NCI-H460 (cell line): ENCODE results near the gene EDARADD. TPM values are rescaled to one million over a fixed set of nuclear protein-coding genes. Genes with fewer than 3 reads are reported as not detected.
"Not testable (repeated sequence)": the region's sequence is repeated elsewhere in the genome, so short reads cannot be mapped to it uniquely, and the experiment has no call there.

Source experiments
- DNase-seq: peaks from one replicate; pipeline ENCODE4 v3.0.0-alpha.2; 2016; ENCODE audit warnings: low read depth; ENCODE audit errors: extremely low read depth
- total RNA-seq: library from RNA; depleted of rRNA; stranded (reverse); fragments of >200 nt; shearing (Covaris generic); gene quantifications from 2 replicates; pipeline ENCODE4 v1.2.3, GENCODE V29; 2014

Gene EDARADD
- total RNA-seq, 1 experiment from 2014 or later: 0.52 TPM

GRCh38 chr1:236480758-236481436, 86.8 kb downstream of the EDARADD start:
- DNase-seq: no peak

DNA sequence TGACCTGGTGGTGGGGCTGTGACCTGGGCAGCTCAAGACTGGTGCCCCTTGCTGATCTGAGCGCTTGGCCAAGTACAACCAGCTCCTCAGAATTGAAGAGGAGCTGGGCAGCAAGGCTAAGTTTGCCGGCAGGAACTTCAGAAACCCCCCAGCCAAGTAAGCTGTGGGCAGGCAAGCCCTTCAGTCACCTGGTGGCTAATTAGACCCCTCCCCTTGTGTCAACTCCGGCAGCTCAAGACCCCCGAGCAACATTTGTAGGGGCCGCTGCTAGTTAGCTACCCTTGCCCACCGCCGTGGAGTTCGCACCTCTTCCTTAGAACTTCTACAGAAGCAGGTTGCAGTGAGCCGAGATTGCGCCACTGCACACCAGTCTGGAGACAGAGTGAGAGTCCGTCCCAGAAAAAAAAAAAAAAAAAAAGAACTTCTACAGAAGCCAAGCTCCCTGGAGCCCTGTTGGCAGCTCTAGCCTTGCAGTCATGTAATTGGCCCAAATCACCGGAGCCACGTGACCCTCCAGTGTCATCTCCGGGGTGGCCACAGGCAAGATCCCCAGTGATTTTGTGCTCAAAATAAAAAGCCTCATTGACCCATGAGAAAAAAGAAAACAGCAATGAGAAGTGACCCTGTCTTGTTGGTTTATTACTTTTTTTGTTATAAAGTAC, 90.4 kb downstream of the EDARADD start:
- DNase-seq: no peak

- DNase-seq: no peak
Measured at GRCh38 chr1:236486356-236487002, 92.4 kb downstream of the EDARADD start.

- not testable (repeated sequence) for DNase-seq
Measured at GRCh38 chr1:236489161-236489560, 95.1 kb downstream of the EDARADD start.

- DNase-seq: peak; percentile 65
Measured at GRCh38 chr1:236489710-236490377, 95.8 kb downstream of the EDARADD start.

DNA sequence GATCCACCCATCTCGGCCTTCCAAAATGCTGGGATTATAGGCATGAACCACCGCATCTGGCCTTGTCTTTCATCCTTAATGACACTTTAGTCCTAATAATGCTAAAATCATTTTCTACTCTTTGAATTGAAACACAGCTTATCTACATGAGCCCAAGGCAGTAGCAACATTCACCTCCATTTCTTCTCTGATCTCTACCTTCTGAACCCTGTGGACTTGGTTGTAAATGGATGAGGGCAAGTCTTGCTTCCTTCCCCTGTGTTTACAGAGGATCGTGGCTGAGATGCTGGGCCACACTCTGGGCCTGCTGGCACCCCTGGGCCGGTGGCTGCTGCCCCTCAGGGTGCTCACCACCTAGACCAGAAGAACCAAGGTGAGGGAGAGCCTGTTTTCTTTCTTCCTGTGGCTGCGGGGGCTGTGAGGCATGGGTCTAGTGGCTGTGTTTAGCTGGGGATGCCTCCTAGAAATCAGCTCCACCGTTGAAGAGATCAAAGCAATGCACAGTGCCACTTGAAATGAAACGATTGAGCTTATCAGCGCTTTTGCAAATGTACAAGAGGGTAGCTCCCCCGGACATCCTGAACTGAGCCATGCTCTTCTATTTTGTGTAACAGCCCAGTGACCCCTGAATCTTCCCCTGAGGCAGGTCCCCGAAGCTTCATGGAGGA, 97.5 kb downstream of the EDARADD start:
- no peak for DNase-seq

- DNase-seq: no peak
Measured at GRCh38 chr1:236492378-236492777, 98.3 kb downstream of the EDARADD start.

- DNase-seq: no peak
Measured at GRCh38 chr1:236494082-236494481, 100.0 kb downstream of the EDARADD start.

DNA sequence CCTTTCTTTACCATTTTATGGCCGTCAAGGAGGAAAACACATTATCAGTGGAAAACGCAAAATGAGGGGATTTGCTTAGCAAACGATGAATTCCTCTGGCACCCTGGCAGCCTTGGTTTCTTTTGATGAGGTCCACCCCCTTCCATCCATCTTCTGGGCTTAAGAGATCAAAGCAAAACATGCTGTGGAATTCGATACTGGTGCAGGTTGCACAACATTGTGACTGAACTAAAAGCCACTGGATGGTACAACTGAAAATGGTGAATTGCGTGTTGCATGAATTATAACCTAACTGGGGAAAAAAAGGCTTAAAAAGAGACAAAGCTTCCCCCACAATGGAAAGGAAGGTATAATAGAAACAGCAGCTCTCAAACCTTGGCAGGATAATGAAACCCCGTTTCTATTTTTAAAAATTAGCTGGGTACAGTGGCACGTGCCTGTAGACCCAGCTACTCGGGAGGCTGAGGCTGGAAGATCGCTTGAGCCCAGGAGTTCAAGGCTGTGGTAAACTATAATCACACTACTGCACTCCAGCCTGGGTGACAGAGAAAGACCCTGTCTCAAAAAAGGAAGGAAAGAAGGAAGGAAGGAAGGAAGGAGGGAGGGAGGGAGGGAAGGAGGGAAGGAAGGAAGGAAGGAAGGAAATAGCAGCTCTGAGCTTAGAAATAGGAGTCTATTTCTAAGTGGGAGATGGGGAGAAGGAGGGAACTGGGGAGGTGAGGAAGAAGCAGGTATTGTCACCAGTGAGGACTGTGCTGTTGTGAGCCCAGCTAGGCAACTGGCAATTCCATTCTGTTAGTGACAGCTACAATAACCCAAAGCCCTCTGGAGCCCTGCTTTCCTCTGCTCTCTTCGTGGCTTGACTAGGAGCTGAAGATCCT, 100.7 kb downstream of the EDARADD start:
- no peak for DNase-seq

DNA sequence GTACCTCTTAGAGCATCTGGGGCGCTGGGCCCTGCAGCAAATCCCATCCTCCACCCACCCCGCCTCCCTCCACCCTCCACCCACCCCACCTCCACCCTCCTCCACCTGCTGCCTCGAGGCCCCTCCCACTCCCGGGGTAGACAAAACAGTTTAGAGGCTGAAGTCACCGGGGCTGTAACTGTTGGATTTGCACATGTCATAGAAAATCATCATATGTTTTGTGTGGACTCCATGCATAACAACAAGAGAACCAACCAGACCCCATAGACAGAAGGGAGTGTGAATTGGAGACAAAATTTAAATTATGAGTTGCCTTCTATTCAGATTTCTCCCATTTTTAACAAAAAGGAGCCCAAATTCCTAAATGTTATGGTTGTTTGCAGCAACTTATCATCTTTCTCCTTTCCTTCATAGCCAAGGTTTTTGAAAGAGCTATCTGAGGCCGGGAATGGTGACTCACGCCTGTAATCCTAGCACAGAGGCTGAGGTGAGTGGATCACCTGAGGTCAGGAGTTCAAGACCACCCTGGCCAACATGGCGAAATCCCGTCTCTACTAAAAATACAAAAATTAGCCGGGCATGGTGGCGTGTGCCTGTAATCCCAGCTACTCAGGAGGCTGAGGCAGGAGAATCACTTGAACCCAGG, 101.5 kb downstream of the EDARADD start:
- no peak for DNase-seq

- no peak for DNase-seq
Measured at GRCh38 chr1:236497908-236498307, 103.8 kb downstream of the EDARADD start.

DNA sequence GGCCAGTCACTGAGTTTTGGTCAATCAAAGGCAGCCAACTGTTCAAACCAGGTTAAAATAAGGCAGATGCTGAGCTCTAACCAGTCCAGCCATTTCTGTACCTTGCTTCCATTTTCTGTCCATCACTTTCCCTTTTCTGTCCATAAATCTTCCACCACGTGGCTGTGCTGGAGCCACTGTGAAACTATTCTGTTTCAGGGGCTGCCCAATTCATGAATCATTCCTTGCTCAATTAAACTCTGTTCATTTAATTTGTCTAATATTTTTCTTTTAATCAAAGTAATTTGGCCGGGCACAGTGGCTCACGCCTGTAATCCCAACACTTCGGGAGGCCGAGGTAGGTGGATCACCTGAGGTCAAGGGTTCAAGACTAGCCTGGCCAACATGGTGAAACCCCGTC, 107.0 kb downstream of the EDARADD start:
- no peak for DNase-seq

DNA sequence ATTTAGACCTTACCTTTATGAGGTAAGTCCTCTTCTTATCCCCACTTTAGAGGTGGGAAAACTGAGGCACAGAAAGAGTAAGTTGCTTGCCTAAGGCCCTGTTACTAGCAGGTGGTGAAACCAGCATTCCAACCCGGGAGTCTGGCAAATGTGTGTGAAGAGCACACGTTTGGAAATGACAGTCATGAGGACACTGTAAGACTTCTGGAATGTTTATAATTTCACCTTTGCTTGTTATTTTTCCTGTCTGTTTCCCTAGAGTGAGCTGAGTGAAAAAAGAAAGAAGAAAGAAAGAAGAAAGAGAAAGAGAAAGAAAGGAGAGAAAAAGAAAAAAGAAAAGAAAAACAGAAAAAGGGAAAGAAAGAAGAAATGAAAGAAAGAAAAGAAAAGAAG, 108.5 kb downstream of the EDARADD start:
- DNase-seq: peak; percentile 90

GRCh38 chr1:236502972-236503639, 109.0 kb downstream of the EDARADD start:
- DNase-seq: peak; percentile 94

GRCh38 chr1:236504338-236504737, 110.3 kb downstream of the EDARADD start:
- not testable (repeated sequence) for DNase-seq

DNA sequence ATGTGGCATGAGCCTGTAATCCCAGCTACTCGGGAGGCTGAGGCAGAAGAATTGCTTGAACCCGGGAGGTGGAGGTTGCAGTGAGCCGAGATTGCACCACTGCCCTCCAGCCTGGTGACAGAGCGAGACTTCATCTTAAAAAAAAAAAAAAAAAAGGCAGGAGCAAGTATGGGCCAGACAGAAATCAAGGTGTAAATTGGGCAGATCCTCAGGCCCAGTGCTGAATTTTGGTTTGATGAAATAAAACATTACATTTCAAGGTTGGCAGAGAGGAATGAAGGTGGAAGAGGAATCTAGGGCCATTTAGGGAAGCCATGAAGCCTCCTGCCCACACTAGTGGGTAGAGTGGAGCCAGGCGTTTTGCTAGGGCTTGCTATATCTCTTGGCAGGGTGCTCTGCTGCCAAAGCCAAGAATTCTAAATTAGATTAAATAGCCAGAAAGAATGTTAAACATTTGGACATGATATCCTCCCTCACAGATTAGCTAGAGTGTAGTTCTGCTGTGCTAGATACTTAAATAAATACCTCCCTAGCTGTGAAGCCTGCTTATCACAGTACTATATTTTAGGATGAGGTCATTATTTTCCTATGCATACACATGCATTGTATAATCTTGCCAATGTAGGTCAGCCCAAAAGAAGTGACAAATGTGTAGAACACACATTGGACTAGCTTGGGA, 113.1 kb downstream of the EDARADD start:
- DNase-seq: no peak

DNA sequence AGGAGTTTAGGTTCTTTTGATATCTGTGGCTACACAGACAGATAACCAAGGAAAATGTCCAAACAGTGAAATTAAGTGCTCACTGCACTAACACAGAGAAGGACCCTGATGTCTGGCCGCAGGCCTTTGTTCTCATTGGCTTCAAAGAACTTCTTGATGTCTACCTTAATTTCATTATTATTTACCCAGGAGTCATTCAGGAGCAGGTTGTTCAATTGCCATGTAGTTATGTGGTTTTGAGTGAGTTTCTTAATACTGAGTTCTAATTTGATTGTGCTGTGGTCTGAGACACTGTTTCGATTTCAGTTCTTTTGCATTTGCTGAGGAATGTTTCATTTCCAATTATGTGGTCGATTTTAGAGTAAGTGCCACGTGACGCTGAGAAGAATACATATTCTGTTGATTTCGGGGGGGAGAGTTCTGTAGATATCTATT, 114.5 kb downstream of the EDARADD start:
- DNase-seq: no peak

DNA sequence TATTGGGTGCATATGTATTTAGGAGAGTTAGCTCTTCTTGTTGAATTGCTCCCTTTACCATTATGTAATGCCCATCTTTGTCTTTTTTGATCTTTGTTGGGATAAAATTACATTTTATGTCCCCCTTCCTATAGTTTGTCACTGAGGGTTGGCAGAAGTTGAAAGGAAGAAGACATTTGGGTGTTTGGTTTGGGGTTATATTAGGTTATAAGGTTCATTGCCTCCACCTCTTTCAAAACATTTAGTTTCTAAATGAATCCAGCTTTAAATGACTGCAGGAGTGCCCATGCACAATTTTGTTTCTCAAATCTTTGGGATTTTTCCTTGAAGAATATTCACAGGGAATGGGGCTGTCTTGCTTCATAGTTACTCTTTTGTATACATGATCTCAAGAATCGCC, 115.1 kb downstream of the EDARADD start:
- DNase-seq: no peak
